Right ventricle myocardium superior (tissue), 1 donor: Measurements from ENCODE around the gene PPP2R3B. TPM values are rescaled to one million over a fixed set of nuclear protein-coding genes. Genes with fewer than 3 reads are reported as not detected.
"Not testable (repeated sequence)": the region's sequence is repeated elsewhere in the genome, so short reads cannot be mapped to it uniquely, and the experiment has no call there.

Experiments
- ATAC-seq: fragments of 200-7000 bp; cut with Tn5 transposase; one replicate; pipeline ENCODE4 v1.9.1; 2020; ENCODE audit warnings: mild to moderate bottlenecking; ENCODE audit not compliant: poor library complexity
- DNase-seq: peaks from one replicate; pipeline ENCODE4 v3.0.0-alpha.2; 2020
- intact Hi-C: fragments of 100-400 bp; cut with DNase I; formaldehyde crosslinking; loops from one replicate; pipeline ENCODE4 v1.11.2; 2022
- total RNA-seq: library from RNA; stranded (reverse); fragmentation: NEBNext Ultra II Directional; extraction: Animal tissue kit (Norgen Biotek cat#: 25700); gene quantifications from one replicate; pipeline ENCODE4 v1.2.1, GENCODE V29; 2021
- donor health status: DM: no; HTN: yes; CAD: no; lungs with severe emphysema.

The PPP2R3B gene
- total RNA-seq, 1 donor from 2014 or later = 154 TPM

GRCh38 chrX:332916-333610 is 53.6 kb downstream of the PPP2R3B start:
- intact Hi-C loops = no loop called here
- DNase-seq = peak; percentile 41
- ATAC-seq = no peak

GRCh38 chrX:332496-332860 is 54.2 kb downstream of the PPP2R3B start:
- intact Hi-C loops = no loop called here
- no peak for ATAC-seq
- DNase-seq = no peak

- DNase-seq (peak; percentile 35), ATAC-seq (peak; percentile 28)
- intact Hi-C loops = no loop called here
Observed at GRCh38 chrX:331825-332495, 54.7 kb downstream of the PPP2R3B start.

- peak; percentile 59 for DNase-seq
- peak; percentile 52 for ATAC-seq
- intact Hi-C loops = no loop called here
Observed at GRCh38 chrX:331151-331824, 55.4 kb downstream of the PPP2R3B start.

GRCh38 chrX:330726-331150 is 56.0 kb downstream of the PPP2R3B start:
- intact Hi-C loops = no loop called here
- ATAC-seq (peak; percentile 15), DNase-seq (peak; percentile 26)

- DNase-seq = peak; percentile 35
- ATAC-seq, intact Hi-C loops: not testable (repeated sequence)
Observed at GRCh38 chrX:330141-330725, 56.5 kb downstream of the PPP2R3B start.

GRCh38 chrX:329291-329910 is 57.3 kb downstream of the PPP2R3B start:
- DNase-seq (peak; percentile 22), ATAC-seq (no peak)
- intact Hi-C loops = no loop called here

GRCh38 chrX:327660-328126 is 59.0 kb downstream of the PPP2R3B start:
- ATAC-seq = no peak
- intact Hi-C loops = no loop called here
- DNase-seq = peak; percentile 24

GRCh38 chrX:324664-325063 is 62.0 kb downstream of the PPP2R3B start:
- ATAC-seq, intact Hi-C loops: not testable (repeated sequence)
- peak; percentile 39 for DNase-seq

GRCh38 chrX:323721-324628 is 62.7 kb downstream of the PPP2R3B start:
- no peak for ATAC-seq
- intact Hi-C loops = no loop called here
- DNase-seq = peak; percentile 55

GRCh38 chrX:320126-320783 is 66.5 kb downstream of the PPP2R3B start:
- peak; percentile 53 for DNase-seq
- intact Hi-C loops = no loop called here
- ATAC-seq = no peak

GRCh38 chrX:319579-320125 is 67.1 kb downstream of the PPP2R3B start:
- DNase-seq = peak; percentile 61

GRCh38 chrX:318739-319578 is 67.7 kb downstream of the PPP2R3B start, which contains the start of gene GTPBP6:
TSS of gene GTPBP6 (minus strand) at chrX:318796. CDS start at chrX:318787, 9 bp downstream.
- DNase-seq = peak; percentile 100
- peak; percentile 86 for ATAC-seq
- intact Hi-C loops = no loop called here

More at GRCh38 chrX:319579-320125, 67.1 kb downstream of the PPP2R3B start:
- intact Hi-C loops = no loop called here
- no peak for ATAC-seq

- DNase-seq = peak; percentile 99
- intact Hi-C loops = no loop called here
- ATAC-seq = peak; percentile 77
Observed at GRCh38 chrX:318068-318738, 68.5 kb downstream of the PPP2R3B start.

GRCh38 chrX:317424-318067 is 69.2 kb downstream of the PPP2R3B start:
- ATAC-seq (peak; percentile 6), DNase-seq (no peak)
- intact Hi-C loops = no loop called here
